DOHH2 (cell line): Measurements from ENCODE around the gene TMEM181.

ENCODE experiments used
- H3F3A ChIP-seq: fragments of 200-600 bp; sonication (generic), shearing (Covaris generic); 2 replicates; pipeline ENCODE4 v1.6.0; 2016; ENCODE audit warnings: antibody characterized with exemption, mild to moderate bottlenecking; ENCODE audit not compliant: control insufficient read depth, insufficient read depth
- H3K27ac ChIP-seq: fragments of 200-600 bp; sonication (generic); 2 replicates; pipeline ENCODE4 v1.5.1; 2014; ENCODE audit warnings: low read depth, mild to moderate bottlenecking, low read length, moderate library complexity
- H3K27me3 ChIP-seq: fragments of 200-600 bp; sonication (generic); 2 replicates; pipeline ENCODE4 v1.6.1; 2014; ENCODE audit warnings: mild to moderate bottlenecking, low read length, mixed read lengths; ENCODE audit not compliant: control insufficient read depth
- H3K36me3 ChIP-seq: fragments of 200-600 bp; sonication (generic); 2 replicates; pipeline ENCODE4 v1.6.1; 2014; ENCODE audit warnings: mild to moderate bottlenecking, low read length, moderate library complexity, mixed read lengths; ENCODE audit not compliant: control insufficient read depth
- H3K4me1 ChIP-seq: fragments of 200-600 bp; sonication (generic); 2 replicates; pipeline ENCODE4 v1.6.1; 2014; ENCODE audit warnings: mild to moderate bottlenecking, low read length, mixed read lengths; ENCODE audit not compliant: control insufficient read depth
- H3K4me2 ChIP-seq: fragments of 200-600 bp; sonication (generic); 2 replicates; pipeline ENCODE4 v1.6.0; 2014; ENCODE audit warnings: mild to moderate bottlenecking, low read length, moderate library complexity
- H3K4me3 ChIP-seq: fragments of 200-600 bp; sonication (generic); 2 replicates; pipeline ENCODE4 v1.5.1; 2014; ENCODE audit warnings: mild to moderate bottlenecking, low read length, mixed read lengths
- H3K79me2 ChIP-seq: fragments of 200-600 bp; sonication (generic); 2 replicates; pipeline ENCODE4 v1.6.1; 2014; ENCODE audit warnings: mild to moderate bottlenecking, low read length, mixed read lengths; ENCODE audit not compliant: control insufficient read depth
- H3K9me2 ChIP-seq: fragments of 200-600 bp; sonication (generic); replicated peaks from 2 replicates; pipeline ENCODE4 v1.6.1; 2014; ENCODE audit warnings: mild to moderate bottlenecking, low read length, mixed read lengths; ENCODE audit not compliant: control insufficient read depth
- H3K9me3 ChIP-seq: fragments of 200-600 bp; sonication (generic); 2 replicates; pipeline ENCODE4 v1.6.1; 2014; ENCODE audit warnings: antibody characterized with exemption, low read length, mixed read lengths; ENCODE audit not compliant: control insufficient read depth, insufficient read depth
- H4K20me1 ChIP-seq: fragments of 200-600 bp; sonication (generic); 2 replicates; pipeline ENCODE4 v1.6.0; 2014; ENCODE audit warnings: low read depth, mild to moderate bottlenecking, antibody characterized with exemption, low read length, moderate library complexity; ENCODE audit not compliant: control insufficient read depth, insufficient read depth
- CTCF ChIP-seq: fragments of 200-600 bp; sonication (generic); IDR thresholded peaks from one replicate; pipeline ENCODE4 v1.5.1; 2014; ENCODE audit warnings: antibody characterized with exemption, mild to moderate bottlenecking, low read depth, low read length; ENCODE audit not compliant: poor library complexity, severe bottlenecking
- EZH2phosphoT487 ChIP-seq: fragments of 200-600 bp; sonication (generic); IDR thresholded peaks from 2 replicates; pipeline ENCODE4 v1.6.1; 2017; ENCODE audit warnings: borderline replicate concordance, mild to moderate bottlenecking, antibody characterized with exemption, low read length, moderate library complexity, mixed read lengths

The TMEM181 gene

GRCh38 chr6:158569036-158569435 lies 9.1 kb downstream of the TMEM181 start:
- H3K4me2 ChIP-seq, result no peak overlapping the region
- no peaks in the 10 kb centered on the region for H3K4me1 ChIP-seq
- no peaks in the 10 kb centered on the region for H3K9me3 ChIP-seq
- H3K4me3 ChIP-seq, result no peak overlapping the region
- TF ChIP-seq EZH2phosphoT487 (no peak), CTCF (no peak)
- H3K27ac ChIP-seq, result no peak overlapping the region
- peaks cover 58% of the 10 kb centered on the region for H3K79me2 ChIP-seq
- peaks cover 12% of the 10 kb centered on the region; the same call in 1 of the 2 replicates for H4K20me1 ChIP-seq
- H3K9me2 ChIP-seq, result no peaks in the 10 kb centered on the region
- H3K27me3 ChIP-seq, result no peaks in the 10 kb centered on the region
- H3F3A ChIP-seq, result no peaks in the 10 kb centered on the region
- 0 out of 2 replicates have a peak, but pooled peaks cover 4% of the 10 kb centered on the region for H3K36me3 ChIP-seq

GRCh38 chr6:158570681-158570962 lies 10.7 kb downstream of the TMEM181 start:
- no peak for TF ChIP-seq CTCF
- TF ChIP-seq EZH2phosphoT487, result no peak
- no peaks in the 10 kb centered on the region for H3F3A ChIP-seq
- H3K36me3 ChIP-seq, result 0 out of 2 replicates have a peak, but pooled peaks cover 5% of the 10 kb centered on the region
- H3K4me1 ChIP-seq, result no peaks in the 10 kb centered on the region
- no peak overlapping the region for H3K27ac ChIP-seq
- peaks cover 11% of the 10 kb centered on the region; the same call in 1 of the 2 replicates for H4K20me1 ChIP-seq
- H3K9me2 ChIP-seq, result no peaks in the 10 kb centered on the region
- H3K27me3 ChIP-seq, result no peaks in the 10 kb centered on the region
- no peaks in the 10 kb centered on the region for H3K9me3 ChIP-seq
- peaks cover 42% of the 10 kb centered on the region for H3K79me2 ChIP-seq
- no peak overlapping the region for H3K4me3 ChIP-seq
- no peak overlapping the region for H3K4me2 ChIP-seq

- Histone ChIP-seq H3K79me2 (peaks cover 30% of the 10 kb centered on the region), H3K4me2 (no peak overlapping the region), H3F3A (no peaks in the 10 kb centered on the region)
These were observed 12.1 kb downstream of the TMEM181 start for GRCh38 chr6:158571826-158572652.

More at GRCh38 chr6:158571826-158572652, 12.1 kb downstream of the TMEM181 start:
- no peaks in the 10 kb centered on the region for H3K4me1 ChIP-seq
- H3K4me3 ChIP-seq, result no peak overlapping the region
- TF ChIP-seq EZH2phosphoT487 (no peak), CTCF (no peak)
- no peaks in the 10 kb centered on the region for H3K9me2 ChIP-seq
- peaks cover 11% of the 10 kb centered on the region; the same call in 1 of the 2 replicates for H3K36me3 ChIP-seq
- H3K27me3 ChIP-seq, result no peaks in the 10 kb centered on the region
- no peaks in the 10 kb centered on the region for H3K9me3 ChIP-seq
- 0 out of 2 replicates have a peak, but pooled peaks cover 5% of the 10 kb centered on the region for H4K20me1 ChIP-seq
- no peak overlapping the region for H3K27ac ChIP-seq
